T-helper 1 cell treated with Interleukin-12 subunit alpha and Interleukin-12 subunit beta and Interleukin-4 antibody, amounts not matched to agents 30 μg/mL and 1 μg/mL, for 36 hours (primary cell): Measurements from ENCODE around the gene ARID4A.
"Not testable (repeated sequence)": the region's sequence is repeated elsewhere in the genome, so short reads cannot be mapped to it uniquely, and the experiment has no call there.

ENCODE experiments used
- H3K27ac Mint-ChIP-seq: one replicate; pipeline ENCODE4 v1.8.0; 2021; ENCODE audit warnings: mild to moderate bottlenecking, mixed read lengths
- H3K27me3 Mint-ChIP-seq: one replicate; pipeline ENCODE4 v1.8.0; 2021; ENCODE audit warnings: low read depth, mixed read lengths
- H3K36me3 Mint-ChIP-seq: one replicate; pipeline ENCODE4 v1.8.0; 2021; ENCODE audit warnings: low read depth, mixed read lengths
- H3K4me1 Mint-ChIP-seq: one replicate; pipeline ENCODE4 v1.8.0; 2021; ENCODE audit warnings: low read depth, mixed read lengths
- H3K4me3 Mint-ChIP-seq: one replicate; pipeline ENCODE4 v1.8.0; 2021; ENCODE audit warnings: mild to moderate bottlenecking, moderate library complexity, mixed read lengths
- H3K9me3 Mint-ChIP-seq: one replicate; pipeline ENCODE4 v1.8.0; 2021; ENCODE audit warnings: mixed read lengths

The ARID4A gene

DNA sequence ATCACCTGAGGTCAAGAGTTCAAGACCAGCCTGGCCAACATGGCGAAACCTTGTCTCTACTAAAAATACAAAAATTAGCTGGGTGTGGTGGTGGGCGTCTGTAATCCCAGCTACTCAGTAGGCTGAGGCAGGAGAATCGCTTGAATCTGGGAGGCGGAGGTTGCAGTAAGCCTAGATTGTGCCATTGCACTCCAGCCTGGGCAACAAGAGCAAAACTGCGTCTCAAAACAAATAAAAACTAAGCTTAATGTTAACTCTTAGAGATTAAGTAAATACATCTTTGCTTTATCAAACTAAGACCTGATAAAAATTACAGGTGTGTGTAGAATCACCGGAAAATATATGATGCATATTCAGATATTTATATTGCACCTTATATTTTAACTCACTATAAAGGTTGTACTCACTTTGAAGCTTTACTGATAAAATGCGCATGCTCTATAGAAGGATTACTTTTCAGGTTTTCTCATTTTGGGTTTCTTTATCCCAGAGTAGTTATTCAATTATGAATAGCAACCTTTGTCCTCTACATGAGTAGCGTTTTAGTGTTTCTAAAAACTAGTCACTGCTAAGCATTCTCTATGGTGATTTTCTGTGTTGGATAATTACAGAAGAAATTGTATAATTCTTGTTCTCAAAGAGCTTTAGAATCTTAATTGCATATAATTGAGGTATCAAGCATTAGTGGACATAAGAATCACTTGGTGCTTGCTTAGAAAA lies 9.4 kb downstream of the ARID4A start:
- H3K27me3 Mint-ChIP-seq = no peaks in the 10 kb centered on the region
- H3K9me3 Mint-ChIP-seq = no peaks in the 10 kb centered on the region
- H3K36me3 Mint-ChIP-seq = peaks cover 30% of the 10 kb centered on the region
- H3K27ac Mint-ChIP-seq = no peak overlapping the region
- no peak overlapping the region for H3K4me3 Mint-ChIP-seq
- peaks cover 10% of the 10 kb centered on the region for H3K4me1 Mint-ChIP-seq

DNA sequence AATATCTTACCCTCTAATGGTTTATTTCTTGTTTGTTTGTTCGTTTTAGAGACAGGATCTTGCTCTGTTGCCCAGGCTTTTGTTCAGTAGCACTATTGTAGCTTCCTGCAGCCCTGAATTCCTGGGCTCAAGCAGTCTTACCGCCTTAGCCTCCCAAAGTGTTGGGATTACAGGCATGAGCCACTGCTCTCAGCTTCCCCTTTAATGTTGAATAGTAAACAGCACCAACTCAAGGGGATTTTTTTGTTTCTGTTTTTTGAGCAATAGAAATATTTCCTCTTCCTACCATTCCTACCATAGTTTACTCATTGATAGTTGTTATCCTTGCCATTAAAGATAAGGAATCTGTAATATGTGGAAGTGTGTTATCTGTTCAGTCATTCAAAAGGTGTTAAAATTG lies 10.7 kb downstream of the ARID4A start:
- Mint-ChIP-seq H3K27ac (no peak overlapping the region), H3K27me3 (no peaks in the 10 kb centered on the region), H3K36me3 (peaks cover 23% of the 10 kb centered on the region), H3K4me3 (no peak overlapping the region), H3K9me3 (no peaks in the 10 kb centered on the region), H3K4me1 (peaks cover 11% of the 10 kb centered on the region)

DNA sequence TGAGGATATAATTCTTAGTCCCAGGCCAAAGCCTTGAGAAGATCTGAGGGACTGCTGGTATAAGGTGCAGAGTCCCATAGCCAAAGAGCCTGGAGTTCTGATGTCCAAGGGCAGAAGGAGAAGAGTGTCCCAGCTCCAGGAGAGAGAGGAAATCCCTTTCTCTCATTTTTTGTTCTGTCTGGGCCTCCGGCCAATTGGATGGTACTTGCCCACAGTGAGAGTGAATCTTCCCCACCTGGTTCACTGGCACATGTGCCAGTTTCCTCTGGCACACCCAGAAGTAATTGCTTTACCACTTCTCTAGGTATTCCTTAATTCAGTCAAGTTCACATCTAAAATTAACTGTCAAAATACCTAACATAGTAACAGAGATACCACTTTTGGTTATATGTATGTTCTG lies 15.3 kb downstream of the ARID4A start:
- no peak overlapping the region for H3K4me3 Mint-ChIP-seq
- H3K27me3 Mint-ChIP-seq = no peaks in the 10 kb centered on the region
- no peaks in the 10 kb centered on the region for H3K9me3 Mint-ChIP-seq
- peaks cover 8% of the 10 kb centered on the region for H3K4me1 Mint-ChIP-seq
- no peak overlapping the region for H3K27ac Mint-ChIP-seq
- peaks cover 21% of the 10 kb centered on the region for H3K36me3 Mint-ChIP-seq

DNA sequence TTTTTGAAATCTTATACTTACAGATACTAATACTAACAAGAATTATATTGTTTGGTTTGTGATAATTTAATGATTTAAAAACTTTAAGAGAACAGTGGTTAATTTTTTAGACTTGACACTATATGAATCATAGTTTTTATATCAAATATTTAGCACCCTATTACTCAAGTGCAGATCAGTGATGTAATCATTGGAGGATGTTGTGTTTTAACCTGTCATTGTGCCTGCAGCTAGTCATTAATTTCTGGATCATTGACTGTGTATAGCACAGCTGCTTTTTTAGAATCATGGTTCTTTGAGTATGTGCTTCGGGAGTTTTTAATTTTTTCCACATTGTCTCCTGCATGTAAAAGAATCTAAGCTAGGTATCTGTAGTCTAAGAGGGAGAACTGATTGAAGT lies 17.3 kb downstream of the ARID4A start:
- Mint-ChIP-seq H3K9me3 (no peaks in the 10 kb centered on the region), H3K4me3 (no peak overlapping the region), H3K27me3 (no peaks in the 10 kb centered on the region), H3K27ac (no peak overlapping the region), H3K36me3 (peaks cover 12% of the 10 kb centered on the region), H3K4me1 (peaks cover 3% of the 10 kb centered on the region)

DNA sequence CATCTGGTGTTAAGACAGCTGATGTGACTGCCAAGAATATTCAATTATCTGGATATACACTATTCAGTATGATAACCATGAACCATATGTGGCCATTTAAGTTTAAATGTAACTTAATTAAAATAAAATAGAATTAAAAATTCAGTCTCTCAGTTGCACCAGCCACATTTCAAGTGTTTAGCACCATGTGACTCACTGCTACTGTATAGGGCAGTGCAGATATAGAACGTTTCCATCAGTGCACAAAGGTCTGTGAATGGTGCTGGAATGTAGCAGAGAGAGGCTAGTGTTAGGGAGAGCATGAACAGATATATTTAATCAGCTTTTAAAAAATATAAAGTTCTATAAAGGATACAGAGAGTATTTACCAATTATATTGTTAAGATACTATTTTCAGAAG lies 28.7 kb downstream of the ARID4A start:
- H3K27ac Mint-ChIP-seq = no peak overlapping the region
- H3K9me3 Mint-ChIP-seq = no peaks in the 10 kb centered on the region
- peaks cover 34% of the 10 kb centered on the region for H3K36me3 Mint-ChIP-seq

DNA sequence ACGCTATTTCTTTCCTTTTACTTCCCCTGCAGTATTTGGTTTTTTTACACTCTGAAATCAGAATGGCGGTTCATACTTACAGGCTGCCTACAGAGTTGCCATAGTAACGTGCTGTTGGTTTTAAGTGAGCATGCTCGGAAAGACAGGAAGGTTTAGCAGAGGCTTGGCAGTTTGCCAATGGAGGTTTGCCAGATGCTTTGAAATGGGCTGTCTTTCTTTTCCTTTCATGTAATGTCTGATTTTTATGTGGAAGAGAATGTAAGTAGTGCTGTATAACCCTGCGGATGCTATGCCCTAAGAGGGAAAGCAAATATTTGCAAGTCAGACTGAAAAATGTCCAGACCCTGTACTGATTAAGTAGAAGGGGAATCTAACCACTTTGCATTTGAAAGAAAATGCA lies 32.8 kb downstream of the ARID4A start:
- Mint-ChIP-seq H3K4me1 (peaks cover 16% of the 10 kb centered on the region), H3K27me3 (no peaks in the 10 kb centered on the region), H3K27ac (peak overlapping the region; percentile 85), H3K9me3 (no peaks in the 10 kb centered on the region), H3K4me3 (peak overlapping the region; percentile 55), H3K36me3 (peaks cover 33% of the 10 kb centered on the region)

More for the DNA sequence above, 28.7 kb downstream of the ARID4A start:
- Mint-ChIP-seq H3K4me3 (no peak overlapping the region), H3K4me1 (peaks cover 13% of the 10 kb centered on the region), H3K27me3 (no peaks in the 10 kb centered on the region)

DNA sequence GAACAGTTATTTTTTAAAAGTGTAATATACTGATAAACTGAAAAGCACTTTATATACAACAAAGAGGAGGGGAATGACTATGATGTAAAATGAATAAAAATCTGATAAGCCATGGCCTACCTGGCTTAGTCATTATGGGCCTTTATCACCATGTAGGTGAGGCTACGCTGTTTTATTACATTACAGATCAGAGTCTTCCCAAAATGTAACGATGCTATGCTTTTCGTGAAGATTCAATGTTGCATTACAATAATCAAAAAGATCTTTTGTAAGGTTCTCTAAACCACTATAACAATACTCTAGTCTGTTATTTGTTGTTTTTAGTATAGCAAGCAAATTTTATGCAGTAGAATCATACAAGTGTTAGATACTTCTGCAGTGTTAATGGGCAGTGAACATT lies 34.2 kb downstream of the ARID4A start:
- no peaks in the 10 kb centered on the region for H3K9me3 Mint-ChIP-seq
- peaks cover 31% of the 10 kb centered on the region for H3K36me3 Mint-ChIP-seq
- H3K27ac Mint-ChIP-seq = no peak overlapping the region
- H3K4me3 Mint-ChIP-seq = no peak overlapping the region
- no peaks in the 10 kb centered on the region for H3K27me3 Mint-ChIP-seq
- peaks cover 16% of the 10 kb centered on the region for H3K4me1 Mint-ChIP-seq

DNA sequence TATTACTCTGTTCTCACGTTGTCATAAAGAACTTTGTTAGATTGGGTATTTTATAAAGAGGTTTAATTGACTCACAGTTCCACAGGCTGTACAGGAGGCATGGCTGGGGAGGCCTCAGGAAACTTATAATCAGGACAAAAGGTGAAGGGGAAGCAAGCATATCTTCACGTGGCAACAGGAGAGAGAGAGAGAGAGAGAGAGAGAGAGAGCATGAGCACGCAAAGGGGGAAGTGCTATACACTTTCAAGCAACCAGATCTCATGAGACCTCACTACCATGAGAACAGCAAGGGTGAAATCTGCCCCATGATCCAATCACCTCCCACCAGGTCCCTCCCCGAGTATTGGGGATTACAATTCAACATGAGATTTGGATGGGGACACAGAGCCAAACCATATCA lies 41.3 kb downstream of the ARID4A start:
- not testable (repeated sequence) for H3K27ac Mint-ChIP-seq, H3K27me3 Mint-ChIP-seq, H3K4me1 Mint-ChIP-seq, H3K9me3 Mint-ChIP-seq, H3K4me3 Mint-ChIP-seq
- peaks cover 26% of the 10 kb centered on the region for H3K36me3 Mint-ChIP-seq

DNA sequence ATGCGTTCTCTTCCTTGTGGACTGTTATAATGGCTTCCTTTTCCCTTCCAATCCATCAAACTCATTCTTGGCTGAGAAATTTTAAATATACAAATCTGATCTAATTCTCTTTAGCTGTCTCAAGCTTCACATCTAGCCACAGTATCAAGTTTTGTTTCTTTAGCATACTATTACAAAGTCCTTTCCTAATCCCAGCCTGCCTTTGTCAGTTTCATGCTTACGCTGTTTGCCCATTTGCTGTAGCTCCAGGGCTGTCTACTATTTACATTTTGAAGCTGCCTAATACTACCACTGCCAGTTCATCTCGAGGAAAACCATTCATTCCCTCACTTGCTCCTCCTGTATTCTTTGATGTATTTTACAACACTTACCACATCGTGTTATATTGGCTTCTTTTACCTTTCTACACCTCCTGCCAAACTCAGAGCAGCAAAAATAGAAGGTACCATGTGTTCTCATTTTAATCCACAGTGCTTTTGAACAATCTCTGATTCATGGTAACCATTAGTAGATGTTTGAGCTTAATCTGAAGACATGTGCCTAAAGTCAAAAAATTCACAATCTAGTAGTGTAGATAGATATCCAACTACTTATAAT lies 42.9 kb downstream of the ARID4A start:
- H3K36me3 Mint-ChIP-seq = peaks cover 23% of the 10 kb centered on the region
- no peaks in the 10 kb centered on the region for H3K9me3 Mint-ChIP-seq
- H3K4me1 Mint-ChIP-seq = peaks cover 5% of the 10 kb centered on the region
- no peak overlapping the region for H3K27ac Mint-ChIP-seq
- no peaks in the 10 kb centered on the region for H3K27me3 Mint-ChIP-seq
- H3K4me3 Mint-ChIP-seq = no peak overlapping the region

DNA sequence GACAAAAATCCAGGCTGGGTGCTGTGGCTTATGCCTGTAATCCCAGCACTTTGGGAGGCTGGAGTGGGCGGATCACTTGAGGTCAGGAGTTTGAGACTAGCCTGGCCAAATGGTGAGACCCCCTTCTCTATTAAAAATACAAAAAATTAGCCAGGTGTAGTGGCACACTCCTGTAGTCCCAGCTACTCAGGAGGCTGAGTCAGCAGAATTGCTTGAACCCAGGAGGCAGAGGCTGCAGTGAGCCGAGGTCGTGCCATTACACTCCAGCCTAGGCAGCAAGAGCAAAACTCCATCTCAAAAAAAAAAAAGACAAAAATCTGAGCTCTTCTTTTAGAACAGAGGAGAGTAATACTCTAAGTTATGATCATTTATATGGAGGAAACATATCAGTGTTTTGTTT lies 45.2 kb downstream of the ARID4A start:
- H3K9me3 Mint-ChIP-seq, H3K4me1 Mint-ChIP-seq, H3K27me3 Mint-ChIP-seq, H3K4me3 Mint-ChIP-seq, H3K27ac Mint-ChIP-seq: not testable (repeated sequence)
- H3K36me3 Mint-ChIP-seq = peaks cover 26% of the 10 kb centered on the region

DNA sequence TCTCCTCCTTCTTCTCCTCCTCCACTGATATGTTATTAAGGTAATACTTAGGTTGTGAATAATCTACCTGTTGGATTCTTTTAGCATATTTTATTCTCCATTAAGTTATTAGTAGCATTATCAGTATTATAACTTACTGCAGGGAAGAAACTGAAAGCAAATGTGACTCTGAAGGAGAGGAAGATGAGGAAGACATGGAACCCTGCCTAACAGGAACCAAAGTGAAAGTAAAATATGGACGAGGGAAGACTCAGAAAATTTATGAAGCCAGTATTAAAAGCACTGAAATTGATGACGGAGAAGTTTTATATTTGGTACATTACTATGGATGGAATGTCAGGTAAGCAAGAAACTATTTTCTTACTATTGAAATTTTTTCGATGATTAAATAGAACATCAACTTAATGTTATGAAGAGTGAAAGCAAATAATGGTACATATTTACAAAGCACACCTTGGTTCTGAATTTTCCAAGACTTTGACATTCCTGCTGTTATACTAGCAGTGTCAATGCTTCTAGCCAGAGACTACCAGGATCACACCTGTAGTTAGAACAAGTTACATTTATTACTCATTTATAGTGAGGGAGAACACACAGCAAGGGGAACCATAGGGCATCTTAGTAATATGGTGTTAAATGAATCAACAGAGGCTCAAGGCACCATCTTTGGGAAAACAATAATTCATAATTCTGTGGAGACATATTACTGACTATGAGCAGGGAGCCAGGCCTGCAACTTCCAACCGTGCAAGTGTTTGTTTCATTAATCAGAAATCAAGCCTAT lies 55.4 kb downstream of the ARID4A start:
- H3K27ac Mint-ChIP-seq = peak overlapping the region; percentile 78
- H3K9me3 Mint-ChIP-seq = no peaks in the 10 kb centered on the region
- peak overlapping the region; percentile 61 for H3K4me3 Mint-ChIP-seq
- peaks cover 13% of the 10 kb centered on the region for H3K4me1 Mint-ChIP-seq
- peaks cover 39% of the 10 kb centered on the region for H3K36me3 Mint-ChIP-seq
- H3K27me3 Mint-ChIP-seq = no peaks in the 10 kb centered on the region

DNA sequence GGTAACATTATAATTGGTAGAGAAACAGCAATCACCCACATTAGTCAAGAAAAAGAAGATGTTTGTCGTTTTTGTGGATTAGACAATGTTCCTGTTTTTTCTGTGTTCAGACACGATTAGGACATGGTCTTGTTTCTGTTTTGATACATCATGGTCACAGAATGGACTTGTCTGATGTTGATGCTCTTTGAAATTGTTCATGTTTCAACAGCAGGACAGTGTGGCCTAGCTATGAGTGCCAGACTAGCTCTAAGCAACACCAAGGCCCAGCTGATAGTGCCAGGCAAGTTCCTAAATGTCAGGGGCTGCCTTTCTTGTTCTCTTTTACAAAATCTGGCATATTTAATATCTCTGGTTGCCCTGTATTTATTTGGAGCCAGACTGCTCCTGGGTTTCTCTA lies 56.5 kb downstream of the ARID4A start:
- Mint-ChIP-seq H3K4me1 (peaks cover 13% of the 10 kb centered on the region), H3K4me3 (no peak overlapping the region), H3K27ac (peak overlapping the region; percentile 34), H3K9me3 (no peaks in the 10 kb centered on the region), H3K27me3 (no peaks in the 10 kb centered on the region), H3K36me3 (peaks cover 33% of the 10 kb centered on the region)

DNA sequence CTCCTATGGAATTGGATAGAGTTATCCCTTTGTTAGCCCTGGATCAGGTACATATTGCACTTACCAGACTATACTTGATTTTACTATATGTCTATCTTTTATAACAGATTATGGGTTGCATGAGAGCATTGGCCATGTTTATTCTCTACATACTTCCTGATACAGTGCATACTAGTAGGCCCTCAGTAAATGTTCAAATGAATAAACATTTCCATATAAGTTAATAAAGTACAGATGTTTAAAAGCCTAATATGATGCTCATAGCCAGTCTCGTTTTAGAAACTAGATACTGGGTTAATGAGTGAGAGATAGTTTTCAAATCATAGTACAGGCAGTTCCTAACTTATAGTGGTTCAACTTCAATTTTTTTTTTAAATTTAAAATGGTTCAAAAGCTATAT lies 57.9 kb downstream of the ARID4A start:
- no peak overlapping the region for H3K27ac Mint-ChIP-seq
- no peaks in the 10 kb centered on the region for H3K27me3 Mint-ChIP-seq
- H3K4me3 Mint-ChIP-seq = no peak overlapping the region
- peaks cover 13% of the 10 kb centered on the region for H3K4me1 Mint-ChIP-seq
- no peaks in the 10 kb centered on the region for H3K9me3 Mint-ChIP-seq
- peaks cover 32% of the 10 kb centered on the region for H3K36me3 Mint-ChIP-seq

DNA sequence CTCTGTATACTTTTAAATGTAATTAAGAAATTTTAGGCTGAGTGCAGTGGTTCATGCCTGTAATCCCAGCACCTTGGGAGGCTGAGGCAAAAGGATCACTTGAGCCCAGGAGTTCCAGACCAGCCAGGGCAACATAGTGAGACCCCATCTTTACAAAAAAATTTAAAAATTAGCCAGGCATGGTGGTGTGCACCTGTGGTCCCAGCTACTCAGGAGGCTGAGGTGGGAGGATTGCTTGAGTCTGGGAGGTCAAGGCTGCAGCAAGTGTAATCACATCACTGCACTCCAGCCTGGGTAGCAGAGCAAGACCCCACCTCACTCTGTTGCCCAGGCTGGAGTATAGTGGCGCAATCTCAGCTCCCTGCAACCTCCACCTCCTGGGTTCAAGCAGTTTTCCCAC lies 63.9 kb downstream of the ARID4A start:
- H3K36me3 Mint-ChIP-seq = peaks cover 29% of the 10 kb centered on the region
- not testable (repeated sequence) for H3K4me1 Mint-ChIP-seq, H3K27ac Mint-ChIP-seq

DNA sequence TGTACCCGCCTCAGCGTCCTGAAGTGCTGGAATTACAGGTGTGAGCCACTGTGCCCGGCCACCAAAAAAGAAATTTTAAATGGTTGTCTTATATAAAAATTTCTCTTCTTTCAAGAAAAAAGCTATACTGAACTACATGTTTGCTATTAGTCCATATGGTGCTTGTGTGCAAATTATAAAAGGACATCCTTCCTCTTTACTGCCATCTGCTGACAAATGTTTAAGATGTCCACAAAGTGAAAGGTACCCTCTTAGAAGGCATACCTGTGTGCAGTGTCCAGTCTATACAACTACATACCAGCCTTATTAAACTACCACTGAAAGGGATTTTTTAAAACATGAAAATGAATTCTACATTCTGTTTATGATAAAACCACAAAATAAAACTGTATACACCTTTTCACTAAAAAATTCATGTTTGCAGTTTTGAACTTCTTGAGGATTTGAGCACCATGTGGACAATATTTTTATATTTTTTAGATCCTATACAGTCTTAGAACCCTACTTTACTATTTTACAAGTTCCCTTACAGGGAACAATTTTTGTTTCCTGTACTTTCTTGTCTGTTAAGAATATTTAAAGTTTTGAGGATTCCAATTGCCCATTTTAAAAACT lies 64.5 kb downstream of the ARID4A start:
- Mint-ChIP-seq H3K27me3 (no peaks in the 10 kb centered on the region), H3K27ac (no peak overlapping the region), H3K4me3 (no peak overlapping the region), H3K9me3 (no peaks in the 10 kb centered on the region), H3K4me1 (peaks cover 2% of the 10 kb centered on the region), H3K36me3 (peaks cover 35% of the 10 kb centered on the region)

More for the DNA sequence above, 63.9 kb downstream of the ARID4A start:
- H3K9me3 Mint-ChIP-seq, H3K27me3 Mint-ChIP-seq, H3K4me3 Mint-ChIP-seq: not testable (repeated sequence)
